Esophagus muscularis mucosa (tissue), 4 donors: ENCODE data around the gene ABTB2. TPM values are rescaled to one million over a fixed set of nuclear protein-coding genes. Genes with fewer than 3 reads are reported as not detected.

Experiments
- DNase-seq: peaks from one replicate; pipeline ENCODE4 v3.0.0-alpha.2; 2017; ENCODE audit errors: extremely low spot score
- H3K27ac ChIP-seq, 4 donors: fragments of 200-600 bp; sonication (generic); replicated peaks in 1 of 4; 1 replicate in 3 of 4; 2 replicates in 1 of 4; pipeline ENCODE4 v1.5.1; 2016 to 2019; ENCODE audit warnings: mild to moderate bottlenecking in 1 of 4
- H3K27me3 ChIP-seq, 4 donors: fragments of 200-600 bp; sonication (generic); one replicate each; pipeline versions ENCODE4 v1.5.1 to v1.6.0; 2016 to 2019
- H3K36me3 ChIP-seq, 4 donors: fragments of 200-600 bp; sonication (generic); one replicate each; pipeline ENCODE4 v1.5.1; 2016 to 2019
- H3K4me1 ChIP-seq, 4 donors: fragments of 200-600 bp; sonication (generic); one replicate each; pipeline ENCODE4 v1.5.1; 2016 to 2019
- H3K4me3 ChIP-seq, 4 donors: fragments of 200-600 bp; sonication (generic); 1 replicate in 2 of 4; 2 replicates in 2 of 4; pipeline ENCODE4 v1.5.1; 2016 to 2019; ENCODE audit warnings: mild to moderate bottlenecking in 4 of 4, moderate library complexity in 1 of 4
- H3K9me3 ChIP-seq, 4 donors: fragments of 200-600 bp; sonication (generic); 1 replicate in 3 of 4; 2 replicates in 1 of 4; pipeline ENCODE4 v1.5.1; 2016 to 2019
- CTCF ChIP-seq, 3 experiments: fragments of 200-600 bp in 2 of 3; fragments of 450-650 bp in 1 of 3; sonication (generic) in 2 of 3; IDR thresholded peaks; one replicate each; pipeline ENCODE4 v1.5.1; 2017 to 2019; ENCODE audit warnings: antibody characterized with exemption in 3 of 3, mild to moderate bottlenecking in 2 of 3, moderate library complexity in 1 of 3
- EP300 ChIP-seq: sonication (generic); formaldehyde crosslinking; IDR thresholded peaks from one replicate; pipeline ENCODE4 v1.6.1; 2017; ENCODE audit warnings: antibody characterized with exemption
- POLR2A ChIP-seq: fragments of 450-650 bp; IDR thresholded peaks from one replicate; pipeline ENCODE4 v1.6.1; 2017; ENCODE audit warnings: antibody characterized with exemption, moderate library complexity, mild to moderate bottlenecking, low read depth
- POLR2AphosphoS5 ChIP-seq, 2 donors: sonication (generic); formaldehyde crosslinking; IDR thresholded peaks; one replicate each; pipeline ENCODE4 v1.6.1; 2017; ENCODE audit warnings: antibody characterized with exemption in 2 of 2
- WGBS: methylation state at CpG from one replicate; pipeline ENCODE4 v1.1.5; 2018; 5-methylcytosine and 5-hydroxymethylcytosine counted together
- intact Hi-C: fragments of 100-400 bp; cut with DNase I; formaldehyde crosslinking; loops from one replicate; pipeline ENCODE4 v1.15.1; 2023
- total RNA-seq, 4 donors: library from RNA; depleted of rRNA; stranded (reverse); fragments of >200 nt; gene quantifications; one replicate each; pipeline versions ENCODE4 v1.1.0 to v1.2.1, GENCODE V29; 2016

Gene ABTB2
- total RNA-seq, 4 donors from 2014 or later, result 5.0 to 8.0 (median 7.2) TPM

DNA sequence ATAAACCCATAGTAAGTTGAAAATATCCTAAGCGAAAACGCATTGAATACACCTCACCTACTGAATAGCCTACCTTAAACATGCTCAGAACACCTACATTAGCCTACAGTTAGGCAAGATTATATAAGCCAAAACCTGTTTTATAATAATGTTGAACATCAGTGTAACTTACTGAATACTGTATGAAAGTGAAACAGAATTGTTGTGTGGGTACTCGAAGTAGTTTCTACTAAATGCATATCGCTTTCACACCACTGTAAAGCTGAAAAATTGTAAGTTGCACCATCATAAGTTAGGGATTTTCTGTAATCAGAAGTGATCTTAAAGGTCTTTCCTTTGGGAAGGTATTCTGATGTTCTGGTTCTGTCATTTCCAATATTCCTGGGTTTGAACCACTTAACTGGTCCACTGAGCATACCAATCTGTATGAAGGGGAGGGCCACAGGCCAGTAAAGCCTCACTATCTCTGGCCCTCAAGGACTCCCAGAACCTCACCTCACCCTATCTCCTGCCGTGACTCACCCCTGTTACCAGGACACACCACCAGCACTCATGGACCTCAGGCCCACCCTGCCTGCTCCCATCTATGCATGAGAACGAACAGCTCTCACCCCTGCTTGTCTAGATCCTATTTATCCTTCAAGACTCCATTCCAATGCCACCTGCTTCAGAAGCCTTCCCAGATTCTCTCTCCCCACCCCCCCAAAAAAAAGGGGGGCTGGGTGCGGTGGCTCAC is 182.4 kb downstream of the ABTB2 start:
- no peak for DNase-seq
- Histone ChIP-seq H3K9me3 (no peaks in the 10 kb centered on the region), H3K27me3 (no peaks in the 10 kb centered on the region), H3K4me1 (peaks cover 7 to 19% (median 15%) of the 10 kb centered on the region in 4 donors), H3K4me3 (no peak overlapping the region), H3K27ac (no peak overlapping the region), H3K36me3 (peaks cover 0 to 6% (median 1%) of the 10 kb centered on the region in 4 donors)
- intact Hi-C loops, result loop anchor here (10.0 kb wide), 3 partner anchors 99 to 319 kb away; no protein-coding TSS in a partner anchor
- 96% methylated on average over 7 of the region's 7 CpGs for WGBS
- TF ChIP-seq POLR2AphosphoS5 (IDR thresholded peaks at IDR 0.05) (no peak), CTCF (IDR thresholded peaks at IDR 0.05) (no peak), POLR2A (no peak), EP300 (no peak)

- 33% methylated on average over 8 of the region's 33 CpGs for WGBS
- H3K27me3 ChIP-seq, result no peaks in the 10 kb centered on the region
- peak; percentile 94 for DNase-seq
- H3K36me3 ChIP-seq, result peaks cover 0 to 9% (median 1%) of the 10 kb centered on the region in 4 donors
- peak overlapping the region; percentile 33 to 54 (median 42) for H3K4me3 ChIP-seq
- H3K9me3 ChIP-seq, result no peaks in the 10 kb centered on the region
- TF ChIP-seq POLR2A (no peak), POLR2AphosphoS5 (IDR thresholded peaks at IDR 0.05) (peak in 1 of 2 donors; percentile 63), CTCF (IDR thresholded peaks at IDR 0.05) (peak; percentile 92 to 93 (median 92)), EP300 (no peak)
- peaks cover 7 to 19% (median 15%) of the 10 kb centered on the region in 4 donors for H3K4me1 ChIP-seq
- H3K27ac ChIP-seq, result peak overlapping the region in 1 of 4 donors; percentile 13
- intact Hi-C loops, result loop anchor here (1.0 to 10.0 kb wide), 4 partner anchors 100 to 320 kb away; no protein-coding TSS in a partner anchor
Measured at GRCh38 chr11:34174412-34175041, 183.3 kb downstream of the ABTB2 start.

- Histone ChIP-seq H3K27me3 (no peaks in the 10 kb centered on the region), H3K27ac (no peak overlapping the region), H3K4me1 (peaks cover 7 to 19% (median 15%) of the 10 kb centered on the region in 4 donors), H3K36me3 (peaks cover 0 to 9% (median 1%) of the 10 kb centered on the region in 4 donors), H3K4me3 (no peak overlapping the region), H3K9me3 (no peaks in the 10 kb centered on the region)
- intact Hi-C loops, result loop anchor here (10.0 kb wide), 3 partner anchors 102 to 322 kb away; no protein-coding TSS in a partner anchor
- no peak for DNase-seq
- WGBS, result 93% methylated on average over 16 of the region's 16 CpGs
- no peak for TF ChIP-seq POLR2A
- TF ChIP-seq POLR2AphosphoS5 (IDR thresholded peaks at IDR 0.05), result no peak
- no peak for TF ChIP-seq EP300
- TF ChIP-seq CTCF (IDR thresholded peaks at IDR 0.05), result no peak
Measured at GRCh38 chr11:34173050-34173449, 184.8 kb downstream of the ABTB2 start.

- peaks cover 3 to 12% (median 11%) of the 10 kb centered on the region in 4 donors for H3K4me1 ChIP-seq
- no peak overlapping the region for H3K27ac ChIP-seq
- TF ChIP-seq POLR2A, result no peak
- TF ChIP-seq POLR2AphosphoS5 (IDR thresholded peaks at IDR 0.05), result no peak
- TF ChIP-seq EP300, result no peak
- TF ChIP-seq CTCF (IDR thresholded peaks at IDR 0.05), result no peak
- intact Hi-C loops, result loop anchor here (10.0 kb wide), 3 partner anchors 105 to 325 kb away; no protein-coding TSS in a partner anchor
- no peak for DNase-seq
- H3K36me3 ChIP-seq, result peaks cover 0 to 18% (median 10%) of the 10 kb centered on the region in 4 donors
- no peak overlapping the region for H3K4me3 ChIP-seq
- H3K27me3 ChIP-seq, result no peaks in the 10 kb centered on the region
- 52% methylated on average over 8 of the region's 8 CpGs for WGBS
- no peaks in the 10 kb centered on the region for H3K9me3 ChIP-seq
Measured at GRCh38 chr11:34169686-34170085, 188.1 kb downstream of the ABTB2 start.
